Occipital lobe (tissue), 2 donors: Measurements from ENCODE around the gene CREB5. TPM values are rescaled to one million over a fixed set of nuclear protein-coding genes. Genes with fewer than 3 reads are reported as not detected.
"Not testable (repeated sequence)": the region's sequence is repeated elsewhere in the genome, so short reads cannot be mapped to it uniquely, and the experiment has no call there.

Experiments used
- DNase-seq: peaks from one replicate; lab custom pipeline; 2025; lab: John Stamatoyannopoulos, UW
- total RNA-seq: library from RNA; depleted of rRNA; stranded (reverse); fragments of >200 nt; gene quantifications from one replicate; pipeline ENCODE4 v1.2.3, GENCODE V29; 2014

The CREB5 gene
- total RNA-seq, 1 donor from 2014 or later = 8.0 TPM

DNA sequence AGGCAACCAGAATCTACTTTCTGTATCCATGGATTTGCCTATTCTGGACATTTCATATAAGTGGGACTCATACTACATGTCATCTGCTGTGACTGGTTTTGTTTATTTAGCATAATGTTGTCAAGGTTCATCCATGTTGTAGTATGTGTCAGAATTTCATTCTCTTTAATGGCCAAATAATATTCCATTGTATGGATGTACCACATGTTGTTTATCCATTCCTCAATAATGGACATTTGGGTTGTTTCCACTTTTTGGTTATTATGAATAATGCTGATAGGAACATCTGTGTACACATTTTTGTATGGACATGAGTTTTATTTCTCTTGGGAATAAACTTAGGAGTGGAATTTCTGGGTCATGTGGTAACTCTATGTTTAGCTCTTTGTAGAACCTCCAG is 133.7 kb downstream of the CREB5 start:
- no peak for DNase-seq

DNA sequence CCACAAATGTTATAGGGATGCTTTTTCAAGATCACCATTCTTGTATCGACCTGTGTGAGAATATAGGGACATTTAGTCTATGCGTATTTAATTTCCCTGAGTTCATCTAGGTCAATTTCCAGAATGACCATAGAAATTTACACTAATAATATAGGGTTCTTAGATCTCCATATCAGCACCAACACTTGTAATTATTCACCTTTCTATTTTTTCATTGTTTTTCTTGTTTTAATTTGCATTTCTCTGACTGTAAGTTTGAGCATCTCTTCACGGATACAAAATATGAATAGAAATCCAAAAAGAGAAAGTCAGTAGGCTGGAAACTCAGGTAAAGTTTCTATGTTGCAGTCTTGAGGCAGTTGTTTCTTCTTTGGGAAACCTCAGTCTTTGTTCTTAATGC is 134.8 kb downstream of the CREB5 start:
- no peak for DNase-seq

DNA sequence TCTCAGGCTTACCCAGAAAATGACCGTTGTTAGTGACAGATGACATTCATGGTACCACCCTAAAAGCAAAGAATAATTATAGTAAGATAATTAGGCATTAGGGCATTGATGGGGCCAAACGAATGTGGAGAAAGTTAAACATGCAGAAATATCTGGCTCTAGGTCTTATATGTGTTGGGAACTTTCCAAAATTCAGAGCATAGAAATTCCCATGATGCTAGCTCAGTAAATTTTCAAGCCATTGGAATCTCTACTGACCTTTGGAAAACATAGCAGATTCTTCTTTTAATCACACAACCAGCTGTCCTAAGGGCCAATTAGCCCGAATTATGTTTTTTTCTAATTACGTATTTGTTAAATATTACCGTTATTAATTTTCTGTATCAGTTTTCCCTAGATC is 136.1 kb downstream of the CREB5 start:
- no peak for DNase-seq

DNA sequence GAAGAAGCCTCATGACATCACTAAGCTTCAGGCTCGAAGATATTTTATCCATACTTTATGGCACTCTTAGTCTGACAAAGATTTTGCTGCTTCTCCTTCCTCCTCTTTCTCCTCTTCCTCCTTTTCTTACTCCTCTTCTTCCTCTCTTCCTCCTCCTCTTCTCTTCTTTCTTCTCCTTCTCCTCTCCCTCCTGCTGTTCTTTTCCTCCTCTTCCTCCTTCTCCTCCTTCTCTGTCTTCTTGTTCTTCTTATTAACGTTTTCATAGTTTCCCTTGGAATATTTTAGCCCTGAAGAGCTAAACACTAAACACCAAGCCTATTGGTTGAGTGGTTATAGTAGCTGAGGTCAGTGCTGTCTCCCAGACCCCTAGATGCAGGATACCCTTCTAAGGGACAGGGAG is 137.7 kb downstream of the CREB5 start:
- DNase-seq = no peak

DNA sequence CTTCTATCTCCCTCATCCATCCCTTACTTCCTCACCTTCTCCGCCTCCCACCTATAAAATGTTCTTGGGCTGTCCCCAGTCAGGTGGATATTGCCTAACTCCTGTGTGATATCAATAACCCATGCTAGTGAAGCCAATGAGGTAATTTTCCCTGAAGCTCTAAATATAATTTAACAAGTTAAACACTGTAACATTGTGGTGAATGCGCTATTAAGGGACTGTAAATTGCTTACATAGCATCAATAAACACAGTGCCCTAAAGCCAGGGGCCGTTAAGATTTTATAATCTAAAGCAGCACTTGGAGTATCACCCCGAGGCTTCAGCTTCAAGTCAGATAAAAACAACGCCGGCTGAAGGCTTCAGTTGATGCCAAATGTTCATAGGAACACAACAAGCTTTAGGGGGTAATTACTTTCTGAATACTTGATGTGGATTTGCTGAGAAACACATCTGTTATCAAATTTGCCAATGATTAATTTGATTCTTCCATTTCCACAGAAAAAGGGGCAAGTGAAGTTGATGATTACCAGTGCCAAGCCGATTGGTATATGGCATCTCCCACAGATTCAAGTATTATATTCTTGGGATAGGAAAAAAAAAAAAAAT is 138.4 kb downstream of the CREB5 start:
- no peak for DNase-seq

DNA sequence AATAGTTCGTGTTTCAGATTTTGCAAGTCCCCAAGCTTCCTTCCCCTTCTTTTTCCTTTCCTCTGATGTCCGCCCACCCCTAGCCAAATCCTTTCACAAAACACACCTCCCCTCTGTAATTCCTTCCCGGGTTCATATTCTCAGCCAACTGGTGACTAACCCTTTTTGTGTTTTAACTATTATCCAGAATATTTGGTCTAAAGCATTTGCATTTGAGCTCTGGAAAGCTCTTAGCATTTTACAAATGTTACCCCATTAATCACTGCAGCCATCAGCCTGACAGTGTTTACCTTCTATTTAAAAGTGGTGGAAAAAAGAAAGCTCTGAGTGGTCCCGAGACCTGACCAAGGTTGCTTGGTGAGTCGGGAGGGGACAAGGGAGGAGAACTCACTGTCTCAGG is 139.0 kb downstream of the CREB5 start:
- DNase-seq = no peak

DNA sequence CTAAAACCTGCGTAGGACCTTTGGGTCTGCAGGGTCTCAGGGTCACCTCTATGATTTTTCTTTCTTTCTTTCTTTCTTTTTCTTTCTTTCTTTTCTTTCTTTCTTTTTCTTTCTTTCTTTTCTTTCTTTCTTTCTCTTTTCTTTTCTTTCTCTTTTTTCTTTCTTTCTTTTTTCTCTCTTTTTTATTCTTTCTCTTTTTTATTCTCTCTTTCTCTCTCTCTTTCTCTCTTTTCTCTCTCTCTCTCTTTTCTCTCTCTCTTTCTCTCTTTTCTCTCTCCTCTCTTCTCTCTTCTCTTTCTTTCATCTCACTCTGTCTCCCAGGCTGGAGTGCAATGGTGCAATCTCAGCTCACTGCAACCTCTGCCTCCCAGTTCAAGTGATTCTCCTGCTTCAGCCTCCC is 139.4 kb downstream of the CREB5 start:
- not testable (repeated sequence) for DNase-seq

DNA sequence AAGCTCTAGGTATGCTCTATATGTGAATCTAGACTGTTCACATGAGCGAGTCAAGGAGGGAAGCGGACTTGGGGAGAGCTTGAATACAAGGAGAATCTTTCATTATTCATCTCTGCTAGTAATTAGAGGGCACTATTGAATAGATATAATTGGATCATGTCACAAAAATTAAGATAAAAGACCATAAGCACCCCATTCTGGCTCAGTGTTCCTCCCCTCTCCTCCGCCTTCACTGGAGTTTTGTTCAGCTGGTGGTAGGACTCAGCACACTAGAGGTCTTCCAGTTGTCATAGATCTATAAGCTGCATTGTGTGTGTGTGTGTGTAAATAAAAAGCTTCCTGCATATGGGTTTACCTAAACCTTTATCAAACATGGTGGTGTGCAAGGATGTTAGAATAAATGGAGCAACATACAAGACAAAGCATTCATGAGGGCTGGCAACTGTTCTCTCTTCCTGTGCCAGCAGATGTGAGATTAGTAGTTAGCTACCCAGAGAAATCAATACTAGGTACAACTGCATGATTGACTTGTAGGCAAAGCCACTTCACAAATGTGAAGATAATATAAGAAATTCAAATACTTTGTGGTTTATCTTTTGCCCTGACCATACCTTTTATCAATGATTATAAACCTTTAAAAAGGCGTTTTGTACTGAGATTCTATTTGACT is 142.6 kb downstream of the CREB5 start:
- DNase-seq = no peak

DNA sequence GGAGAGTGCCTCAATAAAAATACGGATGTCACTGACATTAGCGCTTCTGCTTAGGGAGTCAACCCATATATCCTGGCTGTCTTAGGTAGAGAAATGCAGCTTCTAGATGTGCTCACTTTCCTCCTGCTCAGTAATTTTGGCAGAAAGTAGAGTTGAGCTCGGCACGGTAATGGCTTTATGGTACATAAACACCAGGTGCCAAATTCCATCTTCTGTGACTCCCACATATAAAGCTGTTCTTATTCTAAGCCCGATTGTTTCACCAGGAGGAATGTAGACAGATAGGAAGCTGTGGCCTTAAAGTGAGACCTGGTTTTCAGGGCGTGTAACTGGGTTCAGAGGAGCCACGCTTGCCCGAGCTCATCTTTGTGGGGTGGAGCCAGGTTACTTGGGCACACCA is 143.7 kb downstream of the CREB5 start:
- DNase-seq = no peak

DNA sequence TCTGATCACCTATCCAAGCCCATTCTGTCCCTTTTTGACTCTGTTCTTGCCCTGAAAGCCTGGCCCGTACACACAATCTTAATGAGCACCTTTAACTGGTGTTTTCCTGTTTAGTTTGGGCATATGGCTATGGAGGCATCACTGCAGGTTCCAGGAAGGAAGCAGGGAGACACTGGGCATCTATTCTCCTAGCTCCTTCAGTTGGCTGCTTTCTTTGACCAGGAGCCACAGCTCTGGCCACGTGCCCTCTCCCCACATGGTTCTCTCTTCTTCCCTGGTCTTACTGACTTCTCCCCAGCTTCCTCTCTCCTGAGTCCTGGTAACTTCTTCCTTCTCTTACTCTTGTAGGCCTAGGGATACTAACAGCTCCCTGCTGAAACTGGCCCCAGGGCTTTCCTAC is 144.4 kb downstream of the CREB5 start:
- no peak for DNase-seq

DNA sequence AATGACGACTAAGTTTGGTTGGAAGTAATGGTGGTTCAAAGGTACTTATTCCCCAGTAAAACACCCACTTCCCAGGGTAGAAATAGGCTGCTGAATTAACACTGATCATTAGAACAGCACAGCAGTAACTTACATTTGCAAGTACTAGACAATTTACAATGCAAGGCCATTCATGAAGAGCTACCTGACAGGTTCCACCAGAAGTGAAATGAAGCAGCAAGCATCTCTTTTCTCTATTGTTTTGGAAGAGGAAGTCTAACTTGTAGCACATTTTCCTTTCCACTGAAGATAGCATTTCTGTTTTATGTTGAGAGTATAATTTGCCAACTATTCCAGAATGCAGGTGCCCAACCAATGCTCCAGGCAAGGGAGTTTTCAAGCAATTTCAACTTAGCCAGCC is 145.9 kb downstream of the CREB5 start:
- DNase-seq = no peak

DNA sequence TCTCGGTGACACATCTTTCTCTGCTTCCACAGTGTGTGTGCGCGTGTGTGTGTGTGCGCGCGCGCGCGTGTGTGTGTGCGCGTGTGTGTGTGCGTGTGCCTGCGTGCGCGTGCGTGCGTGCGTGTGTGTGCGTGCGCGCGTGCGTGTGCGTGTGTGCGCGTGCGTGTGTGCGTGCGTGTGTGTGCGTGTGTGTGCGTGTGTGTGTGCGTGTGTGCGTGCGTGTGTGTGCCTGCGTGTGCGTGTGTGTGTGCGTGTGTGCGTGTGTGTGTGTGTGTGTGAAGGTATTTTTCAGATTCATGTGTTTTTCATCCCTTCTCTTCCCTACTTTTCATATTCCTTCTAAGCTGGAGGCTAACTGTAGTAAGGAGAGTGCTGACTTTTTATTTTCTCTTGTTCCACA is 148.4 kb downstream of the CREB5 start:
- DNase-seq = no peak

DNA sequence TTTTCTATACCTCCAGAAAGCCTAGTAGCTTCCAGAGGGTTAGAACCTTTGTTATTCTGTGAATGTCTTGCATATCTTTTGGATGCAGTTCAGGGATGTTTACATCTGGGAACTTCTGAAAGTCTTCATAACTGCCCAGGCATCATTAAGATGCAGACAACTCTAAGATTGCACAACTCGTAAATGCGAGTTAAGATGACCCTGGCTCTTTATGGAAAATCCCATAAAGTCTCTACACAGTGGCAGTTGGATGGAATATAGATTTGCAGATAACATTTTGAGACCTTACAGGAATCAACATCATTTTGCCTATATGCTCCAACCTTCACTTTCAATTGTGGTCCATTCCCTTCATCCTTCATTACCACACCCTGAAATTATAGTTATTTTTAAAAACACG is 151.7 kb downstream of the CREB5 start:
- DNase-seq = no peak

DNA sequence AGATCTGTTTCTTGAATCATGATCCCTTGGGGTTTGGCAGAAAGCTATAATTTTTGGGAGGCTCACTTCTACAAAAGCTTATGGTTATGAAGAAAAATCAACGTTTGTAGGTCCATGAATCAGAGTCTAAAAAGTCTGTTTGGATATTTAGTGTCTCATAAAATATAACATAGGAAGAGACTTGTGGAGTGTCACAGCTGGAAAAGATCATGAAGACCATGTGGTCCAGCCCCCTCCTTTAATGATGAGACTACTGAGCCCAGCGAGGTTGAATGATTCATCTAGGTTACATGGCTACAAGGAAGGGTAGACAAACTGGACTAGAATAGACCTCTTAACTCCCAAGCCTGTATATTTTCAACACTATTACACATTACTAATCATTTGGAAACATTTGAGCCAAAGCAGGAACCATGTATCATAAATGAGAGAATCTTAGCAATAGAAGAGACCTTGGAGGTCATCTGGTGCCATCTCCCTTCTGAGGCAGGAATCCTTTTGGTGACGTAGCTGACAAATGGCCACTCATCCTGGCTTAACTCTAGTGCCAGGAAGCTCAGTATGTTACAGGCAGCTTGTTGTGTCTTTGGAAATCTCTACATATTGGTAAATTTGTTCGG is 152.5 kb downstream of the CREB5 start:
- DNase-seq = no peak

DNA sequence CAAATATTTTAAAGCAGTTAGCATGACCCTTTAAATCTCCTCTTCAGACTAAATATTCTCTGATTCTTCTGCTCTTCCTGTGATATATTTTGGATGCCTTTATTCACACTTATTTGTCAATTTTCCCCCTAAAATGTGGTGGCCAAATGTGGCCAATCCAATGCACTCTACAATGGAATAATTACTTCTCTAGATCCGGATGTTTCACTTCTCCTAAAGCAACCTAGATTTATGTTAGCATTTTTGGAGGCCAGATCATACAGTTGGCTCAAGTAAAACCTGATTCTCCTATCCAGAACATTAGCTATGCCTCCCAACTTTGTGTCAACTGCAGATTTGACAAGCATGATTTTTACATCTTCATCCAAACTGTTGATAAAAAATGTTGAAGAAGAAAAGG is 153.7 kb downstream of the CREB5 start:
- no peak for DNase-seq

DNA sequence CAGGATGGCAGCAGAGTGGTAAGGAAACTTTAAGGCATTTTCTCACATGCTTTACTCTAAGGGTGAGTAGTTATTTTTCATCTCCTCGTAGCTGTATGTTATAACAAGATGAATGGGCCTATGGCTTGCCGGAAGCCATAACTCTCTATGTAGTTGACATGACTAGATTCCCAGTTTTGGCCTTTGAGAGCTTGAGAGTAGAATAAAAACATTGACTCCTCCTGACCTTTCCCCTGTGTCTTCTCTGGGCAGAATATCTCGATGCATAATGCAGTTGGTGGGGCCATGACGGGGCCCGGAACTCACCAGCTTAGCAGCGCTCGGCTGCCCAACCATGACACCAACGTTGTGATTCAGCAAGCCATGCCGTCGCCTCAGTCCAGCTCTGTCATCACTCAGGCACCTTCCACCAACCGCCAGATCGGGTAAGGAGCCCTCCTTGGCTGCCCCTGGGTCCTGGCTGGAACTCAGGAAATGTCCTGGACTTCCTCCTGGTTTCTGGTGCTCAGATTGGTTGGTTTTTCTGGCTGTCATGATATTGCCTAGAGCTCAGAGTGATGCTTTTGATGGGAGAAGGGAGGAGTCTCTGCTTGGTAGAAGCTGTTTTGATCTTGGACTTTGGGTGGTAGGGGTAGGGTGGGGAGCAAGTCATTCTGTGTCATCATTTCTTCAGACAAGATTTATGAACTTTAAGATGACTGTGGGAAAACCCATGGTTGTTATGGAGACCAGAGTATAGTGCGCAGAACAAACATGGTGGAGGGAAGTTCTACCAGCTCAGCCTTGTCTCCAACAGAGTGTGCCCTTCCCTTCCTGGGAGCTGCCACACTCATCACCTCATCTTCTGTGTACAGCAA is 158.0 kb downstream of the CREB5 start:
- DNase-seq = no peak

DNA sequence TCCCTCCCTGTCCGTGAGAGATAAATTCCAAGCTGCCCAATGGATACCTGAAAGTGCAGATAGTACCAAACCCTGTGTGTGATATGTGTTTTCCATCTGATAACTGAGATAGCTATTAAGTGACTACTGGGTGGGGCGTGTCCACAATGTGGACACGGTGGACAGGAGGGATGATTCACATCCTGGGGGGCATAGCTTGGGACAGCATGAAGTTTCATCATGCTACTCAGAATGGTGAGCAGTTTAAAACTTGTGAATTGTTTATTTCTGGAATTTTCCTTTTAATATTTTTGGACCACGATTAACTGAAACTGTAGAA is 158.6 kb downstream of the CREB5 start:
- DNase-seq = no peak

DNA sequence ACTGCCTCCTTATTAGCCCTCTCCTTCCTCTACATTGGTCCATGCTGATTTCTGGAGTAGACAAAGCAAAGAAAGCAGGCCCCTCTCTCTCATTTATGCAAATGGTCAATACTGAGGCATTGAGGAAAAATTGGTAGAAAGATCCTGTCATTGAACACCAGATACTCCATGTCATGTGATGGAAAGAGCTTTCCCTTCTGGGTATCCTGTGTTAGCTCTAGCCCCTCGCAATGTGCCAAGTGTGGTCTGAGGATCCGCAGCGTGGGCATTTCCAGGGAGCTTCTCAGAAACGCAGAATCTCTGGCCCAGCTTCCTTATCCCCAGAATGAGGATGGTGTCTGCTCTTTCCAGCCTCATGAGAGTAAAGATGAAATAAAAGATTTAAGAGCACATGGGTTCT is 159.1 kb downstream of the CREB5 start:
- DNase-seq = no peak

DNA sequence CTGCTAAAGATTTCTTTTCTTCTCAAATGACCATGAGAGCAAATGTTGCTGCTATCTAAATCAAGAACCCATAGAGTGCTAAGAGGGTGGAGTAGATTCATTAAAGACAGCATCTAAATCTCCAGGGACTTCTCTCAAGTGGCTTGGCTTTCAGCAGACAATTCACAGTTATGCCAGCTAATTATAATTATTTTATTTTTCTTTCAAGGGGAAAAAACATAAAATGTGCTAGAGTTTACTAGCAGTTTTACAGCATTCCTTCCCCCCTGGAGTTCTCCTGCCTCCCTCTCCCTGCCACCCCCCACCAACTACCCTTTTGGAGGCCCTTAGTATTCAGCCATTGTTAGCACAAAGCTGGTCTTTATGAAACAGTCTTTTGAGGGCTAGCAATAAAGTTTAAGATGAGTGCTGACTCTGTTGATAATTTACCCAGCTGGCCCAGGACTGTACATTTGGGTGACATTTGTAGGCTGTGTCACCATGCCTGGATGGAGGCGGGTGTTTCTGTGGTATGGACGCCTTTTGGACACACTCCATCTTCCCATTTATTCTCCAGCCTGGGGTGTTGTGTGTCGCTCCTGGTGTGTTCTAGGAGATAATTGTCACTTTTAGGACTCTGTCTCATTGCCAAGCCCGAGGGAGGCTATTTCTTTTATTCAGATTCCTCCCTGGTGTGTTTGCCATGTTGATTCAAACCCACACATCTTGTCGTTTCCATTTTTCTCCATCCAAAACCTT is 160.2 kb downstream of the CREB5 start:
- no peak for DNase-seq

DNA sequence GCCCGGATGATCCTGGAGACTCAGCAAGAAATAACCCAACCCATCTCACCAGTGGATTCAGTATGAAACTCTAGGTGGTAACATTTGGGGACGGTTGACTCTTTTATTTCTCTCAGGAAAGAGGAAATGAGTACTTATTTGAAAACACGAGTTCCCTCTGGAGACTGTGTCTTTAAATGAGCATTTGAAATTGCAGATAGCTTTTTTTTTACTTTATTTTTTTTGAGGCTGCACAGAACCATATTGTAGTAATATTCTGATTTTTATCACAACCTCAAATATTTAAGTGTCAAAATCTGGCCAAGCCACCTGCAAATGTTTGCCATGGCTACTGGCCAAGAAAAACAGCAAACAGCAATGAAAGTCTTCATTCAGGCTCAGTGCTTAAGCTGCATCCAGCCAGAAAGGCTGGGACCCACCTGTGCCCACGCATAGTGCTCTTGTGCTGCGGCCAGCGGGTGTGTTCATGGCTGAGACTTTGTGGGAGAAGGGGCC is 160.8 kb downstream of the CREB5 start:
- DNase-seq = no peak

DNA sequence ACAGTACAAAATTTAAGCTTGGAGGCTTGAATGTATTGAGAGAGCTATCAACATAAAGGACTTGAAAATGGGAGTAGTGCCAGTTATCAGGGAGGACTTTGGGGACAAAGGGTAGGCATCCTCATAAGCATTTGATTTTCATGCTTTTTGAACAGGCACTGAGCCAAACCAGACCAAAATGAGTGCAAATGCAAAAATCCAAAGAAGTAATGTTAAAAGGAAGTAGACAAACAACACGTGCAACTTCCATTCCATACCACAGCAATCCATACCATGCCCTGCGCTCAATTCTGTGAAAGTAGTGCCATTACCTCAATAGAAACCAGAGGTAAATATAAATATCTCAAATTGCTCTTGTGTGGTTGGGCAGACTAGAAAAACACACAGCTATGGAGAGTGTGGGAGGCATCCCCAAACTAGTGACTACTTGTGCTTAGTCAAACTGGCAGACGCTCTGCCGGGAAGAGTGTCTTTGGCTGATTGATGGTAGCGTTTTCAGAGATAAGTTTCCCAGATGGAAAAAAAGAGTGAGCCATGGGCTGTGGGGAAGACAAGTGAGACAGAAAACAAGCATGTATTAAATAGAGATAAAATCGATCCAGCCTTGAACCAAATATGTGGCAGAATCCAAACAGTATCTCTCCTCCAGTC is 161.5 kb downstream of the CREB5 start:
- no peak for DNase-seq
